ENCODE results near the gene LIPT1. TPM values are rescaled to one million over a fixed set of nuclear protein-coding genes. Genes with fewer than 3 reads are reported as not detected.

Gene LIPT1
- total and polyA plus RNA-seq, 2 donors from 2014 or later, result 10.3 to 12.2 TPM

DNA sequence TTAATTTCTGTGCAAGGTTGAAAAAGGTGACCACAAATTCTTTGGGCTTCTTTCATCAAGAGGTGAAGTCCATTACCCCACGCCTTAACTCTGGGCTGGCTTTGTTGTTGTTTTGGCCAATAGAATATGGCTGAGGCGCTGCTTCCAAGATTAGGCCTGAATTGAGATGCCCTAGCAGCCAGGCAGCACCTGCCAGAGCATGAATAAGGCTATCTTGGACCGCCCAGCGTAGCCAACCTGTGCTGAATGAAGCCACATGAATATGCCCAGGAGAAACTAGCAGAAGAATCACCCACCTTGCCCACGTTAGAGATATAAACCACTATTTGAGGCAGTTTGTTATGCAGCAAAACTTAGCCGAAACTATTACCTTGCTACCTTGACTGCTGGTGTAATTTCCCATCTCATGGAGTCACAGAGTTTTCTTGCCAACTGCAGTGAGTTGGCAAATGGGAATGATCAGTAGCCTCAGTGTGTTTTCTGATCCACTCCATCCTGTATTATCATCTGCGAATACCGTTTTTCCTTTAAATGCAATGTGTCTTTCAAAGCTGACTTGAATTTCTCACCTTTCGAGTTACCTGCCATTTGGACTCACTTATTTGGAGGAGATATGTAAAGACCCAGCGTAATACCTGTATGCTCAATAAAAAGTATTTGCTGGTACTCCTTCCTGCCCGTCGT lies 704 bp upstream of the LIPT1 start:
- peaks cover 0 to 3% (median 0%) of the 10 kb centered on the region in 3 donors for H3K36me3 ChIP-seq (ENCODE audit: control insufficient read depth in 2 of 3, insufficient read depth in 3 of 3, low read length in 3 of 3)
- peak overlapping the region; percentile 86 to 95 for H3K27ac ChIP-seq (ENCODE audit: low read depth in 2 of 2, low read length in 2 of 2)
- TF ChIP-seq, protein P1, sequence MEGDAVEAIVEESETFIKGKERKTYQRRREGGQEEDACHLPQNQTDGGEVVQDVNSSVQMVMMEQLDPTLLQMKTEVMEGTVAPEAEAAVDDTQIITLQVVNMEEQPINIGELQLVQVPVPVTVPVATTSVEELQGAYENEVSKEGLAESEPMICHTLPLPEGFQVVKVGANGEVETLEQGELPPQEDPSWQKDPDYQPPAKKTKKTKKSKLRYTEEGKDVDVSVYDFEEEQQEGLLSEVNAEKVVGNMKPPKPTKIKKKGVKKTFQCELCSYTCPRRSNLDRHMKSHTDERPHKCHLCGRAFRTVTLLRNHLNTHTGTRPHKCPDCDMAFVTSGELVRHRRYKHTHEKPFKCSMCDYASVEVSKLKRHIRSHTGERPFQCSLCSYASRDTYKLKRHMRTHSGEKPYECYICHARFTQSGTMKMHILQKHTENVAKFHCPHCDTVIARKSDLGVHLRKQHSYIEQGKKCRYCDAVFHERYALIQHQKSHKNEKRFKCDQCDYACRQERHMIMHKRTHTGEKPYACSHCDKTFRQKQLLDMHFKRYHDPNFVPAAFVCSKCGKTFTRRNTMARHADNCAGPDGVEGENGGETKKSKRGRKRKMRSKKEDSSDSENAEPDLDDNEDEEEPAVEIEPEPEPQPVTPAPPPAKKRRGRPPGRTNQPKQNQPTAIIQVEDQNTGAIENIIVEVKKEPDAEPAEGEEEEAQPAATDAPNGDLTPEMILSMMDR (IDR thresholded peaks at IDR 0.05; ENCODE audit: borderline replicate concordance, extremely low read depth, insufficient read depth), result no peak
- DNase-seq (no peak), FAIRE-seq (no peak)
- H3K9me3 ChIP-seq (ENCODE audit: control insufficient read depth in 2 of 3, insufficient read depth in 1 of 3, low read length in 3 of 3), result no peaks in the 10 kb centered on the region
- intact Hi-C loops (cut with DNase I), result no loop called here
- H3K4me3 ChIP-seq (ENCODE audit: low read length in 3 of 3), result peak overlapping the region; percentile 92 to 97 (median 95)
- H3K27me3 ChIP-seq (ENCODE audit: control insufficient read depth, insufficient read depth, low read length), result no peaks in the 10 kb centered on the region
- H3K4me1 ChIP-seq (ENCODE audit: control insufficient read depth in 2 of 3, insufficient read depth in 2 of 3, low read depth in 1 of 3, low read length in 3 of 3), result peaks cover 0 to 13% (median 6%) of the 10 kb centered on the region in 3 donors
- peak overlapping the region; percentile 52 to 99 (median 61) for H3K9ac ChIP-seq (ENCODE audit: low read length in 3 of 3)

DNA sequence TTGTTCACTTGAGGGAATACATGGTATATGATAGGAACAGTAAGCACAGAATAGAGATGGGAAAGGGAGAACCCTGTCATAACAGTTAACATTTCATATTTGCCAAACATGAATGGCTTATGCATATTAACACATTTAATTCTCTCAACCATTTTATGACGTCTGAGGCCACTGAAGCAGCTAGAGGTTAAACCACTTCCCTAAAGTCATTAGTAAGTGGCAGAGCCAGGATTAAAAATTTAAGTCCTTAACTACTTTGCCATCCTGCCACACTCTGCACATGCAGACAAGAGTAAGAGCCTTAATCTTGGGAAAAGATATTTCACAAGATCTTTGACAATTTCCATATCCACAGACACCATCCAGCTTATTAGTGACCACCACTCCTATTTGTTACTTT lies 2.1 kb downstream of the LIPT1 start:
- DNase-seq, result no peak
- Histone ChIP-seq H3K27ac (ENCODE audit: low read depth in 2 of 2, low read length in 2 of 2) (no peak overlapping the region), H3K9me3 (ENCODE audit: control insufficient read depth in 2 of 3, insufficient read depth in 1 of 3, low read length in 3 of 3) (no peaks in the 10 kb centered on the region), H3K4me1 (ENCODE audit: control insufficient read depth in 2 of 3, insufficient read depth in 2 of 3, low read depth in 1 of 3, low read length in 3 of 3) (peaks cover 0 to 13% (median 6%) of the 10 kb centered on the region in 3 donors), H3K4me3 (ENCODE audit: low read length in 3 of 3) (no peak overlapping the region), H3K9ac (ENCODE audit: low read length in 3 of 3) (no peak overlapping the region), H3K36me3 (ENCODE audit: control insufficient read depth in 2 of 3, insufficient read depth in 3 of 3, low read length in 3 of 3) (peaks cover 0 to 3% (median 0%) of the 10 kb centered on the region in 3 donors), H3K27me3 (ENCODE audit: control insufficient read depth, insufficient read depth, low read length) (no peaks in the 10 kb centered on the region)
- FAIRE-seq, result no peak
- intact Hi-C loops (cut with DNase I), result no loop called here
- TF ChIP-seq, protein P1 (IDR thresholded peaks at IDR 0.05; ENCODE audit: borderline replicate concordance, extremely low read depth, insufficient read depth), result no peak

DNA sequence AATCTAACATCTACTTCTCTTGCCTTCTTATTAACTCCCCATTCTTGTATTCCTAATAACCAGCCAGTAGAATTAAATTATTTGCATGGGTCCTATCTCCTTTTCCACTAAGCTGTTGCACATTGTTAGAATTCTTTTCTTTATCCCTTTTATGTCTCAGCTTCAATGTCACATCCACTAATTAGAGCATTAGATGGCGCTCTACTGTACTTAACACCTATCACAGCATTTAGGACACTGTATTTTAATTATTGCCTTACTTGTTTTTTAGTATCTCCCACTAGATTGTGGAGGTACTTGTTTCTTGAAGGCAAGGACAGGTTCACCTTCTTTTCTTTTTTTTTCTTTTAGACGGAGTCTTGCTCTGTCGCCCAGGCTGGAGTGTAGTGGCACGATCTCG lies 3.8 kb downstream of the LIPT1 start:
- no peak for FAIRE-seq
- Histone ChIP-seq H3K27ac (ENCODE audit: low read depth in 2 of 2, low read length in 2 of 2) (no peak overlapping the region), H3K27me3 (ENCODE audit: control insufficient read depth, insufficient read depth, low read length) (no peaks in the 10 kb centered on the region), H3K9me3 (ENCODE audit: control insufficient read depth in 2 of 3, insufficient read depth in 1 of 3, low read length in 3 of 3) (no peaks in the 10 kb centered on the region), H3K36me3 (ENCODE audit: control insufficient read depth in 2 of 3, insufficient read depth in 3 of 3, low read length in 3 of 3) (peaks cover 0 to 3% (median 0%) of the 10 kb centered on the region in 3 donors), H3K4me3 (ENCODE audit: low read length in 3 of 3) (no peak overlapping the region), H3K9ac (ENCODE audit: low read length in 3 of 3) (no peak overlapping the region), H3K4me1 (ENCODE audit: control insufficient read depth in 2 of 3, insufficient read depth in 2 of 3, low read depth in 1 of 3, low read length in 3 of 3) (peaks cover 0 to 13% (median 6%) of the 10 kb centered on the region in 3 donors)
- intact Hi-C loops (cut with DNase I), result no loop called here
- no peak for DNase-seq
- TF ChIP-seq, protein P1 (IDR thresholded peaks at IDR 0.05; ENCODE audit: borderline replicate concordance, extremely low read depth, insufficient read depth), result no peak

Measured in kidney (tissue), 14 donors.